COLO829 (cell line): ENCODE measurements around the gene CACNA2D1.
"Not testable (repeated sequence)": the region's sequence is repeated elsewhere in the genome, so short reads cannot be mapped to it uniquely, and the experiment has no call there.

ENCODE experiments used
- DNase-seq: peaks from one replicate; pipeline ENCODE4 v3.0.0; 2012; ENCODE audit warnings: low spot score

Gene CACNA2D1

GRCh38 chr7:82434275-82435022, 9.1 kb downstream of the CACNA2D1 start:
- no peak for DNase-seq

GRCh38 chr7:82433507-82433906, 10.1 kb downstream of the CACNA2D1 start:
- DNase-seq: no peak

GRCh38 chr7:82432743-82433142, 10.8 kb downstream of the CACNA2D1 start:
- DNase-seq: not testable (repeated sequence)

GRCh38 chr7:82430500-82431465, 12.8 kb downstream of the CACNA2D1 start:
- DNase-seq: no peak

- DNase-seq: no peak
These were observed 14.2 kb downstream of the CACNA2D1 start for GRCh38 chr7:82429408-82429807.

GRCh38 chr7:82428186-82428961, 15.2 kb downstream of the CACNA2D1 start:
- DNase-seq: no peak

GRCh38 chr7:82423446-82423845, 20.1 kb downstream of the CACNA2D1 start:
- no peak for DNase-seq

- no peak for DNase-seq
These were observed 24.4 kb downstream of the CACNA2D1 start for GRCh38 chr7:82419200-82419599.

GRCh38 chr7:82417898-82418297, 25.7 kb downstream of the CACNA2D1 start:
- no peak for DNase-seq

GRCh38 chr7:82416402-82416801, 27.2 kb downstream of the CACNA2D1 start:
- no peak for DNase-seq

- no peak for DNase-seq
These were observed 29.2 kb downstream of the CACNA2D1 start for GRCh38 chr7:82414389-82414788.

GRCh38 chr7:82413237-82413636, 30.3 kb downstream of the CACNA2D1 start:
- DNase-seq: no peak

GRCh38 chr7:82411732-82412131, 31.8 kb downstream of the CACNA2D1 start:
- DNase-seq: no peak

GRCh38 chr7:82410461-82410860, 33.1 kb downstream of the CACNA2D1 start:
- no peak for DNase-seq

GRCh38 chr7:82406937-82407336, 36.6 kb downstream of the CACNA2D1 start:
- no peak for DNase-seq

- DNase-seq: no peak
These were observed 38.3 kb downstream of the CACNA2D1 start for GRCh38 chr7:82405301-82405700.

- no peak for DNase-seq
These were observed 38.9 kb downstream of the CACNA2D1 start for GRCh38 chr7:82404652-82405051.

- no peak for DNase-seq
These were observed 39.5 kb downstream of the CACNA2D1 start for GRCh38 chr7:82404094-82404493.

- no peak for DNase-seq
These were observed 45.6 kb downstream of the CACNA2D1 start for GRCh38 chr7:82397879-82398524.

GRCh38 chr7:82396343-82396742, 47.2 kb downstream of the CACNA2D1 start:
- DNase-seq: no peak

- no peak for DNase-seq
These were observed 48.4 kb downstream of the CACNA2D1 start for GRCh38 chr7:82395147-82395546.

- DNase-seq: no peak
These were observed 49.7 kb downstream of the CACNA2D1 start for GRCh38 chr7:82393840-82394220.
